NB4 (cell line): ENCODE data around the gene DNAJC27.

Experiments used
- MYC ChIP-seq: IDR thresholded peaks from 2 replicates; pipeline ENCODE4 v1.6.1; 2011; ENCODE audit warnings: low read depth, low read length
- POLR2A ChIP-seq: IDR thresholded peaks from 2 replicates; pipeline ENCODE4 v1.6.1; 2011; ENCODE audit warnings: mild to moderate bottlenecking; ENCODE audit not compliant: insufficient read length; ENCODE audit errors: extremely low read depth
- TF ChIP-seq, protein P1 (sequence below): IDR thresholded peaks from one replicate; pipeline ENCODE4 v1.5.1; 2012; ENCODE audit warnings: low read depth, low read length
- TF ChIP-seq, protein P2 (sequence below): IDR thresholded peaks from 2 replicates; pipeline ENCODE4 v1.6.1; 2011; ENCODE audit warnings: low read depth, low read length

- TF ChIP-seq, protein P1, sequence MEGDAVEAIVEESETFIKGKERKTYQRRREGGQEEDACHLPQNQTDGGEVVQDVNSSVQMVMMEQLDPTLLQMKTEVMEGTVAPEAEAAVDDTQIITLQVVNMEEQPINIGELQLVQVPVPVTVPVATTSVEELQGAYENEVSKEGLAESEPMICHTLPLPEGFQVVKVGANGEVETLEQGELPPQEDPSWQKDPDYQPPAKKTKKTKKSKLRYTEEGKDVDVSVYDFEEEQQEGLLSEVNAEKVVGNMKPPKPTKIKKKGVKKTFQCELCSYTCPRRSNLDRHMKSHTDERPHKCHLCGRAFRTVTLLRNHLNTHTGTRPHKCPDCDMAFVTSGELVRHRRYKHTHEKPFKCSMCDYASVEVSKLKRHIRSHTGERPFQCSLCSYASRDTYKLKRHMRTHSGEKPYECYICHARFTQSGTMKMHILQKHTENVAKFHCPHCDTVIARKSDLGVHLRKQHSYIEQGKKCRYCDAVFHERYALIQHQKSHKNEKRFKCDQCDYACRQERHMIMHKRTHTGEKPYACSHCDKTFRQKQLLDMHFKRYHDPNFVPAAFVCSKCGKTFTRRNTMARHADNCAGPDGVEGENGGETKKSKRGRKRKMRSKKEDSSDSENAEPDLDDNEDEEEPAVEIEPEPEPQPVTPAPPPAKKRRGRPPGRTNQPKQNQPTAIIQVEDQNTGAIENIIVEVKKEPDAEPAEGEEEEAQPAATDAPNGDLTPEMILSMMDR, result no peak
- TF ChIP-seq, protein P2, sequence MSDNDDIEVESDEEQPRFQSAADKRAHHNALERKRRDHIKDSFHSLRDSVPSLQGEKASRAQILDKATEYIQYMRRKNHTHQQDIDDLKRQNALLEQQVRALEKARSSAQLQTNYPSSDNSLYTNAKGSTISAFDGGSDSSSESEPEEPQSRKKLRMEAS, result no peak
- TF ChIP-seq POLR2A, result no peak
- TF ChIP-seq MYC, result no peak
Observed at GRCh38 chr2:24894750-24895149, 77.0 kb downstream of the DNAJC27 start.
